ENCODE data around the gene RIMBP2.
"Not testable (repeated sequence)": the region's sequence is repeated elsewhere in the genome, so short reads cannot be mapped to it uniquely, and the experiment has no call there.

Gene RIMBP2

DNA sequence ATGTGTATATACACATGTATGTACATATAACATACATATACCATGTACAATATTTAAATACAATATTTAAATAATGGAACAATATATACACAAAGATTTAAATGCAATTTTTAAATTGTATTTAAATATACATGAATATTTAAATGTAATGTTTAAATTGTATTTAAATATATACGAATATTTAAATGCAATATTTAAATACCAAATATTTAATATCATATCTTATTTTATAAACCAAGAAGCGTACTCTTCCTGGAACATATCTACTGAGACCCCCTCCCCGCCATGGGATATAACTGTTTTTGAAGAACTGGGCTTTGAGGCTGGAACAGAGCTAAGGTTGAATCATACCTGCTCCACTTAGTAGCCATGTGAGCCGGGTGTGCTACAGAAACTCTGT is 29.8 kb upstream of the RIMBP2 start:
- DNase-seq (ENCODE audit: extremely low read depth, low read depth), result no peak
- TF ChIP-seq, protein P1, sequence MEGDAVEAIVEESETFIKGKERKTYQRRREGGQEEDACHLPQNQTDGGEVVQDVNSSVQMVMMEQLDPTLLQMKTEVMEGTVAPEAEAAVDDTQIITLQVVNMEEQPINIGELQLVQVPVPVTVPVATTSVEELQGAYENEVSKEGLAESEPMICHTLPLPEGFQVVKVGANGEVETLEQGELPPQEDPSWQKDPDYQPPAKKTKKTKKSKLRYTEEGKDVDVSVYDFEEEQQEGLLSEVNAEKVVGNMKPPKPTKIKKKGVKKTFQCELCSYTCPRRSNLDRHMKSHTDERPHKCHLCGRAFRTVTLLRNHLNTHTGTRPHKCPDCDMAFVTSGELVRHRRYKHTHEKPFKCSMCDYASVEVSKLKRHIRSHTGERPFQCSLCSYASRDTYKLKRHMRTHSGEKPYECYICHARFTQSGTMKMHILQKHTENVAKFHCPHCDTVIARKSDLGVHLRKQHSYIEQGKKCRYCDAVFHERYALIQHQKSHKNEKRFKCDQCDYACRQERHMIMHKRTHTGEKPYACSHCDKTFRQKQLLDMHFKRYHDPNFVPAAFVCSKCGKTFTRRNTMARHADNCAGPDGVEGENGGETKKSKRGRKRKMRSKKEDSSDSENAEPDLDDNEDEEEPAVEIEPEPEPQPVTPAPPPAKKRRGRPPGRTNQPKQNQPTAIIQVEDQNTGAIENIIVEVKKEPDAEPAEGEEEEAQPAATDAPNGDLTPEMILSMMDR (IDR thresholded peaks at IDR 0.05; ENCODE audit: low read depth, low read length), result no peak

DNA sequence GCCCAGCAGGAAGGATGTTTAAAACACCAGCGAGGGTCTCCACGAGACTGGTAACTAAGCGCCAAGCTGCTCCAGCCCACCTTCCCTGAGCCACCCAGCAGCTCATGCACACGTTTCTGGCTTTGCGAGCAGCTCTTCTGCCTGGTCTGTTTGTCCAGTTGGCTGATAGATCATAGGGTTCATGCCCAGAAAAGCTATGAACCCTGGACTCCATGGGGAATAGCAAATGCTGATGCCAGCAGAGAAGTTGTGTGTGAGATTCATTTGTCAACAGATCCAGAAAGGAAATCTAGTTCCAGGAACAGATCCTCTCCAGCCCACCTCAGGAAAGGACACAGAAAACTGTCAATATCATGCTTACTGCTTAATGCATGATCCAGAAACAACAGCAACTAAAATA is 28.2 kb upstream of the RIMBP2 start:
- DNase-seq (ENCODE audit: extremely low read depth, low read depth), result no peak
- TF ChIP-seq, protein P1 (IDR thresholded peaks at IDR 0.05; ENCODE audit: low read depth, low read length), result no peak

DNA sequence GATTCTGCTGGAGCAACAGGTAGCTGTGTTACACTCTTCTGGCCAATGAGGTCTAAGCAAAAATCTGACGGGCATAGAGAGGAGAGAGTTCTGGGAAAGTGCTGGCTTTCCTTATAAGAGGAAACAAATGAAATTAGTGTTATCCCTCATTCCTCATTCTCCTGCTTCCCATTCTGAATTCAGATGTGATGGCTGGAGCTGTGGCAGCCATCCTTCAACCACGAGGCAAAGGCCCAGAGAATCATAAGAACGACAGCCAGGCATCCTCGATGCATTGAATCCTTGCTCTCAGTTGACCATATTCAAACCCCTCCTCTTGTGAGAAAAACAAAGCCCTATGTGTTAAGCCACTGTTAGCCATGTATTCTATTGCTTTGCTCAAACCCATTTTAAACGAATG is 27.5 kb upstream of the RIMBP2 start:
- TF ChIP-seq, protein P1 (IDR thresholded peaks at IDR 0.05; ENCODE audit: low read depth, low read length), result no peak
- no peak for DNase-seq (ENCODE audit: extremely low read depth, low read depth)

DNA sequence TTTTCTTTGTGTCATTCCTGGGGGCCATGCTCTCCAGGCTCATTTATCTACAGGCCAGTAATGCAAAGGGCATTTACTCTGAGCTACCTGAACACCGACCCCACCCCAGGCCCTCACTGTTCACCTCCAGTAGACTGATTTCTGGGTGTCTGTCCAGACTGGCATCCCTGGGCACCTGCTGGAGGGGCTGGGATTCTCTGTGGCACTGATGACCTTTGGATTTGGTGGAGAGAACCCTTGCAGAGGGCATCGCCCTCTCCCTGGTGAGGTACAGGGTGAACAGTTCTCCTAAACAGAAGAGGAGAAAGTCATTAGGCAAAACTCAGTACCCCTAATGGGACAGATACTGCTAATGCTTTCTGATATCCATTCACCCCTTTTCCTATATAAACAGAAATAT is 27.1 kb upstream of the RIMBP2 start:
- DNase-seq (ENCODE audit: extremely low read depth, low read depth), result no peak
- TF ChIP-seq, protein P1 (IDR thresholded peaks at IDR 0.05; ENCODE audit: low read depth, low read length), result no peak

DNA sequence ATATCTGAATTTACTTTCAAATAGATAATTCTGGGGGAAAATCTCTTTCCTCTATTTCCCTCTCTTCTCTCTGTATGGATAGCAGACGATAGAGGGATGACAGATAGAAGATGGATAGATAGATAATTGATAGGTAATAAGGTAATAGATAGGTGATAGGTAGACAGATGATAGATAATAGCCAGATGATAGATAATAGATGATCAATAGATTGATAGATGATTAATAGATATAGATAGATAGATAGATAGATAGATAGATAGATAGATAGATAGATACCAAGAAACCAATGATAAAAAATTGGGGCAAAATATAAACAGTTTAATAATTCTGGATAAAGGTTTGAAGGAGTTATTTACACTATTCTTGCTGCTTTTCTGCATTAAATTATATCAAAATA is 26.6 kb upstream of the RIMBP2 start:
- no peak for DNase-seq (ENCODE audit: extremely low read depth, low read depth)
- TF ChIP-seq, protein P1 (IDR thresholded peaks at IDR 0.05; ENCODE audit: low read depth, low read length), result no peak

DNA sequence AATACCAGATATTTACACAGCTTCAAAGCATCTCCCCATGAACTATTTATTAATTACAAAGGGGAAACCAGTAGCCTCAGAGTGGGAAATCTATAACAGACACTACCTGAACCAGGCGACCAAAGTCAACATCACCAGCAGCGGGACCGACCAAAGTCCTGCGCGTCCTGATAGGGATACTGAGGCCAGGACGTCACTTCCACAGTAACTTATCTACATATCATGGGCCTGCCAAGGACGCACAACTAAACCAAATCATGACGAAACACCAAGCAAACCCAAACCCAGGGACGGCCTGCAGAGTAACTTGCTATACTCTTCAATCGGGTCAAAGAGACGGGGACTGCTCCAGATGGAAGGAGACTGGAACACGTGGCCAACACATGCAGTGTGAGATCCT is 26.0 kb upstream of the RIMBP2 start:
- TF ChIP-seq, protein P1 (IDR thresholded peaks at IDR 0.05; ENCODE audit: low read depth, low read length), result no peak
- no peak for DNase-seq (ENCODE audit: extremely low read depth, low read depth)

DNA sequence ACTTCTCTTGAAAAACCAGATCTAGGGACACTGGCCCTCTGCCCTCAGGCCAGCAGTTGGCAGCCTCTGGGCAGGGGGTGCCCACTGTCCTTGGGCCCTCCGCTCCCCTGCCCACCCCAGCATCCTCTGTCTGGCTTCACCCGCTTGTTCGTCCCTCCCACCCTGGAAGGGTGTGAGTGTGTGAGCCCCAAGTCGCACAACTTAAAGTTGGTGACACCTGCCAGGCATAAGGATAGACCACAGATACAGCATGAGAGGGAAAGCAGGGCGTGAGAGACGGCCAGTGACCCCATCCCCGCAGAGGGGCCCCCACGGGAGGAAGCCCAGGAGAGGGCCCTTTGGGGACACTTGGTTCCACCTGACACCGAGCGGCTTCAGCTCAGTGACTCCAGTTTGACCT is 23.5 kb upstream of the RIMBP2 start:
- DNase-seq (ENCODE audit: extremely low read depth, low read depth), result no peak
- TF ChIP-seq, protein P1 (IDR thresholded peaks at IDR 0.05; ENCODE audit: low read depth, low read length), result no peak

DNA sequence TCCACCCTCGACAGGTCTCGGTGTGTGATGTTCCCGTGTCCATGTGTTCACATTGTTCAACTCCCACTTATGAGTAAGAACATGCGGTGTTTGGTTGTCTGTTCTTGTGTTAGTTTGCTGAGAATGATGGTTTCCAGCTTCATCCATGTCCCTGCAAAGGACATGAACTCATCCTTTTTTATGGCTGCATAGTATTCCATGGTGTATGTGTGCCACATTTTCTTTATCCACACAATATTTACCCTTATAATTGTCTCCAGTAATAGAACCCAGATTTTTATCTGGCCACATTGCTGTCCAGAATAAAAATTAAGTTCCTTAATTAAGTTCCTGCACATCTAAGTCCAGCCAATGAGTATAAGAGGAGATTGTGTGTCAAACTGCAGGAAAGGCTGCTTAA is 22.3 kb upstream of the RIMBP2 start:
- DNase-seq (ENCODE audit: extremely low read depth, low read depth), result not testable (repeated sequence)
